ENCODE measurements around the gene KLHL2.
"Not testable (repeated sequence)": the region's sequence is repeated elsewhere in the genome, so short reads cannot be mapped to it uniquely, and the experiment has no call there.

KLHL2 gene

DNA sequence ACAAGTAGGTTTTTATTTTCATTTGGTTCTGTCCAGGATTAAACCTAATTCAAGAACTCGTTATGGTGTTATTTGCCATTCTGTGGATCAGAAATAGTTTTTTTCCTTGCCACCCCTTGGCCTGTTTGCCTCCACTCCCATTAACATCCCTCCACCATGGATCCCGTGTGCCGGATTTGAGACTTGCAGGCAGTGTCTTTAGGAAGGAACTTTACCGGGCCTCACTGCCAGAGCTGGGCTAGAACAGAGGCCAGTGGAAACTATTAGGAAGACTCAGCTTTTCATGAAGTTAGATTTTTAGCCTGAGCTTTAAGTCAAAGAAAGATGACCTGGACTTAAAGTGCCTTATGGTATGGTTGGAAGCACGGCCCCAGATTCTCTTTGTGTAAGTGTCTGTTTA is 2.4 kb downstream of the KLHL2 start:
- intact Hi-C loops (cut with micrococcal nuclease), result loop anchor here (5.0 kb wide), 1 partner anchor 77 kb away; no protein-coding TSS in a partner anchor
- no peaks in the 10 kb centered on the region for H3K27me3 Mint-ChIP-seq
- H3K4me3 Mint-ChIP-seq, result no peak overlapping the region
- H3K9me3 Mint-ChIP-seq, result no peaks in the 10 kb centered on the region
- no peak overlapping the region for H3K27ac Mint-ChIP-seq
- H3K4me1 Mint-ChIP-seq (ENCODE audit: low read depth), result peaks cover 68% of the 10 kb centered on the region
- no peaks in the 10 kb centered on the region for H3K36me3 Mint-ChIP-seq (ENCODE audit: low read depth)

GRCh38 chr4:165210566-165210965 is 3.2 kb downstream of the KLHL2 start:
- intact Hi-C loops (cut with micrococcal nuclease), result no loop called here
- peaks cover 61% of the 10 kb centered on the region for H3K4me1 Mint-ChIP-seq (ENCODE audit: low read depth)
- H3K9me3 Mint-ChIP-seq, result no peaks in the 10 kb centered on the region
- H3K4me3 Mint-ChIP-seq, result no peak overlapping the region
- H3K27ac Mint-ChIP-seq, result no peak overlapping the region
- H3K27me3 Mint-ChIP-seq, result no peaks in the 10 kb centered on the region
- no peaks in the 10 kb centered on the region for H3K36me3 Mint-ChIP-seq (ENCODE audit: low read depth)

- H3K4me1 Mint-ChIP-seq (ENCODE audit: low read depth), result peaks cover 57% of the 10 kb centered on the region
These were observed 5.3 kb downstream of the KLHL2 start for GRCh38 chr4:165212647-165213046.

DNA sequence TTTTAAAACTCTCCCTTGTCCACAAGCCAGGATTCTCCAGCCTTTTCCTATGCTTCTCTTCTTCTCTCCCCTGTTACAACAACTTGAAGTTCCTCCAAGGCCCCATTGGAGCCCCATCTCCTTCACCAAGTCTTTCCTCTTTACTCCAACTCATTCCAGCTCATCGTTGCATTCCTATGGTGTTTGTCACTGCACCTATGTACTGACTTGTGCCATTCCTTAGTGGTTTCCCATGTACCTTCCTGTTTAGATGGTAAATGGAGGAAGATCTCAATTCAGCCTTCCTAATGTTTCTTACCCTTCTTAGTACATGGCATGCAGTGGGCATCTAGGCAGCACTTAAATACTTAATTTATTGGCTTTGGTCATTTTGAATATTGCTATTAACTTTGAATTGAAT is 6.0 kb downstream of the KLHL2 start:
- intact Hi-C loops (cut with micrococcal nuclease); H3K9me3 Mint-ChIP-seq; H3K27ac Mint-ChIP-seq; H3K27me3 Mint-ChIP-seq; H3K4me3 Mint-ChIP-seq: not testable (repeated sequence)
- peaks cover 10% of the 10 kb centered on the region for H3K36me3 Mint-ChIP-seq (ENCODE audit: low read depth)
- H3K4me1 Mint-ChIP-seq (ENCODE audit: low read depth), result peaks cover 65% of the 10 kb centered on the region

More at GRCh38 chr4:165212647-165213046, 5.3 kb downstream of the KLHL2 start:
- H3K36me3 Mint-ChIP-seq (ENCODE audit: low read depth); H3K4me3 Mint-ChIP-seq; H3K27ac Mint-ChIP-seq; H3K27me3 Mint-ChIP-seq; H3K9me3 Mint-ChIP-seq; intact Hi-C loops (cut with micrococcal nuclease): not testable (repeated sequence)

- peak overlapping the region; percentile 41 for H3K27ac Mint-ChIP-seq
- peaks cover 14% of the 10 kb centered on the region for H3K36me3 Mint-ChIP-seq (ENCODE audit: low read depth)
- H3K9me3 Mint-ChIP-seq; H3K27me3 Mint-ChIP-seq; H3K4me3 Mint-ChIP-seq; intact Hi-C loops (cut with micrococcal nuclease): not testable (repeated sequence)
- H3K4me1 Mint-ChIP-seq (ENCODE audit: low read depth), result peaks cover 62% of the 10 kb centered on the region
These were observed 6.8 kb downstream of the KLHL2 start for GRCh38 chr4:165213991-165214709.

- H3K27ac Mint-ChIP-seq; H3K4me3 Mint-ChIP-seq; H3K9me3 Mint-ChIP-seq; H3K27me3 Mint-ChIP-seq; intact Hi-C loops (cut with micrococcal nuclease): not testable (repeated sequence)
- Mint-ChIP-seq H3K36me3 (ENCODE audit: low read depth) (peaks cover 14% of the 10 kb centered on the region), H3K4me1 (ENCODE audit: low read depth) (peaks cover 54% of the 10 kb centered on the region)
These were observed 7.8 kb downstream of the KLHL2 start for GRCh38 chr4:165215034-165215751.

GRCh38 chr4:165215761-165216487 is 8.6 kb downstream of the KLHL2 start:
- H3K27me3 Mint-ChIP-seq, H3K4me3 Mint-ChIP-seq: not testable (repeated sequence)

GRCh38 chr4:165217325-165217724 is 10.0 kb downstream of the KLHL2 start:
- intact Hi-C loops (cut with micrococcal nuclease), result no loop called here
- peaks cover 28% of the 10 kb centered on the region for H3K36me3 Mint-ChIP-seq (ENCODE audit: low read depth)
- no peak overlapping the region for H3K4me3 Mint-ChIP-seq
- no peak overlapping the region for H3K27ac Mint-ChIP-seq
- peaks cover 58% of the 10 kb centered on the region for H3K4me1 Mint-ChIP-seq (ENCODE audit: low read depth)
- H3K9me3 Mint-ChIP-seq, result no peaks in the 10 kb centered on the region
- H3K27me3 Mint-ChIP-seq, result no peaks in the 10 kb centered on the region

More at GRCh38 chr4:165215761-165216487, 8.6 kb downstream of the KLHL2 start:
- H3K36me3 Mint-ChIP-seq (ENCODE audit: low read depth), result peaks cover 15% of the 10 kb centered on the region
- peaks cover 46% of the 10 kb centered on the region for H3K4me1 Mint-ChIP-seq (ENCODE audit: low read depth)
- H3K9me3 Mint-ChIP-seq; H3K27ac Mint-ChIP-seq; intact Hi-C loops (cut with micrococcal nuclease): not testable (repeated sequence)

GRCh38 chr4:165221306-165221705 is 13.9 kb downstream of the KLHL2 start:
- H3K9me3 Mint-ChIP-seq; intact Hi-C loops (cut with micrococcal nuclease); H3K4me3 Mint-ChIP-seq; H3K27me3 Mint-ChIP-seq: not testable (repeated sequence)
- peaks cover 46% of the 10 kb centered on the region for H3K36me3 Mint-ChIP-seq (ENCODE audit: low read depth)
- H3K27ac Mint-ChIP-seq, result peak overlapping the region; percentile 18
- peaks cover 48% of the 10 kb centered on the region for H3K4me1 Mint-ChIP-seq (ENCODE audit: low read depth)

DNA sequence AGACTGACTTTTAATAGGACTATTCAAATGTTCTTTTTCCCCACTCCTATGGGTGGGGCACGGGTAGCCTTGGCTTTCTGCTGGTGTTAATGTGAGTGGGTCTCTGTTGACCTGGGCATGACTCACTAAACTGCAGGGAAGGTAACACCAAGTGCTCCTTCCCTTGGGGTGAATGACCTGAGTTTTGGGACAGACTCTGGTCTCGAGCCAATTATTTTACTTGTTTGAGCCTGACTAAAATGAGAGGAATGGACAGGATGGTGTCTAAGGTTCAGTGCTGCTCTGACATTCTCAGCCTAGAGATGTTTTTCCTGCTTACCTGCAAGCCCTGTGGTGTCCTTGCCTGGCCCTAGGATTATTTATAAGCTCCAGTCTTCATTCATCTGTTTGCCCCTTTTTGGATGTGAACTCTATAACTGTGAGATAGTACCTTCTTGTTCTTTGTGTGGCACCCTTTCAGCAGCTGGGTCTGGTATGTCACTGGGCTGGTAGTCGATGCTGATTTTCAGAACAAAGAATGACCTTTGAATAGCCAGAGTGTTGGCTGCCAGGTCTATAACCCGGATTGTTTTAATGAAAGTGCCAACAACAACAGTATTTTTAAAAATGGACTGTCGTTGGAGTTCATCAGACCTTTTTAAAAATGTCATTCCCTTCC is 14.8 kb downstream of the KLHL2 start:
- H3K27ac Mint-ChIP-seq, result peak overlapping the region; percentile 72
- peaks cover 50% of the 10 kb centered on the region for H3K36me3 Mint-ChIP-seq (ENCODE audit: low read depth)
- H3K27me3 Mint-ChIP-seq; H3K9me3 Mint-ChIP-seq; H3K4me3 Mint-ChIP-seq; intact Hi-C loops (cut with micrococcal nuclease): not testable (repeated sequence)
- peaks cover 43% of the 10 kb centered on the region for H3K4me1 Mint-ChIP-seq (ENCODE audit: low read depth)

DNA sequence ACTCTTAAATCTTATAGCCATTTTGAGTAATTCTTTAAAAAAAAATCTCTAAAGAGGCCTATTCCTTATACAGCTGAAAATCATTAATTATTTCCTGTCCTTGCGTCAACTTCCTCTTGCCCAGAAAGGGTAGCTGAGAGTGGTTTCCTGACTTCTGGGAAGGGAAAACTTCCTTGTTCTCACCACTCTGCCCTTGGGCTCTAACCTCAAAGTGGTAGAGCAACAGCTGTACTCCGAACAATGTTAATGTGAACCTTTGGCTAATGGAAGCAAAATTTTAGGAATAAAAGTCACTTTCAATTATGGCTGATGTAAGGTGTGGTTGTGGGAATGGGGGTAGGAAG is 15.3 kb downstream of the KLHL2 start:
- no peaks in the 10 kb centered on the region for H3K27me3 Mint-ChIP-seq
- peak overlapping the region; percentile 72 for H3K27ac Mint-ChIP-seq
- intact Hi-C loops (cut with micrococcal nuclease), result no loop called here
- H3K4me3 Mint-ChIP-seq, result no peak overlapping the region
- H3K9me3 Mint-ChIP-seq, result no peaks in the 10 kb centered on the region
- peaks cover 53% of the 10 kb centered on the region for H3K36me3 Mint-ChIP-seq (ENCODE audit: low read depth)
- H3K4me1 Mint-ChIP-seq (ENCODE audit: low read depth), result peaks cover 38% of the 10 kb centered on the region

DNA sequence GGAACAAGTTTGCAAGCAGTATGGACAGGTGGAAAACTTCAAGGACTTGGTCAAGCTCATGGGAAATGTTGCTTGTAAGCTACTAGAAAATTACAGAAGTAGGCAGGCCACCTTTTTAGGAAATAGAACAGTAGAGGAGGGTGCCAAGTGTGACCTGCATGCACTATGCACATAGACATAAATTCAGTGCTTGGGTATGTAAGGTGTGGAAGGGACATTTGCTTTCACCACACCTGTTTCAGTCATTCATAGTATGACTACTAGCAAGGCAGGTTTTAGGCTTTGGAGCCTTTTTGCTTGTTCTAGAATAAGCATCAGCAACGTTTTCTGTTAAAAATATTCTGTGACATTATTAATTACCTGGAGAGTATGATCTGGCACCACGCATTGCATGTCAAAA is 20.0 kb downstream of the KLHL2 start:
- H3K27me3 Mint-ChIP-seq; H3K27ac Mint-ChIP-seq; intact Hi-C loops (cut with micrococcal nuclease); H3K9me3 Mint-ChIP-seq; H3K4me3 Mint-ChIP-seq: not testable (repeated sequence)
- H3K4me1 Mint-ChIP-seq (ENCODE audit: low read depth), result peaks cover 20% of the 10 kb centered on the region
- peaks cover 65% of the 10 kb centered on the region for H3K36me3 Mint-ChIP-seq (ENCODE audit: low read depth)

DNA sequence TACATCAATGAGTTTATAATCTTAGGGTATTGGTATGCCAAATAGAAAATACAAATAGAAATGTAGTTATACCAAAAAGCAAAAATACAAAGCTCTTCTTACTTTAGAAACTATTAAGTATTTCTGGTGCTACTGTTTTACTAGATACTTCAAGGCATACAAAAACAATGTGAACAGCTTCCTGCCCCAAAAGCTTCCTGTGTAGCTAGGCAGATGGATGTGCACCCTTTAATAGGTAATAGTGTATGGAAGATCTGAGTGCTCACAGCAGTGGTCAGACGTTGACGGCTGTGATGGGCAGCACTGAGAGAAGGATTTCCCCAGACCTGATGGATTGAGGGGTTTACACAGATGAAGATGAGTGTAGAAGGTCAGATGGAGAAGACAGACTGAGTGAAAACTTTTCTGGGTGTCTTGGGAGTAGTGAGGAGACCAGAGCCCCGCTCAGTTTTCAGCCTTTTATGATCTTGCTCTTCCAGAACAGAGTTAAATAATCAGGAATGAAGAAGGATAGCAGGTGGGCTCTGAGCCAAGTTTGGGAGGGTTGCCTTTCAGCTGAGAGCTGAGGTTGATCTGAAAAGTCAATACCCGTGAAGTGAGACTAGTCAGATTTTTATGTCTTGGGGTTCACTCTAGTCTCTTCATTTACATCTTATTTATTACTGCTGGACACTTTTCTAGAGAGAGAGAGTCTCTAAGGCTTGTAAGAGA is 22.3 kb downstream of the KLHL2 start:
- H3K4me1 Mint-ChIP-seq (ENCODE audit: low read depth), result peaks cover 17% of the 10 kb centered on the region
- peaks cover 51% of the 10 kb centered on the region for H3K36me3 Mint-ChIP-seq (ENCODE audit: low read depth)
- H3K9me3 Mint-ChIP-seq; H3K4me3 Mint-ChIP-seq; H3K27me3 Mint-ChIP-seq; intact Hi-C loops (cut with micrococcal nuclease): not testable (repeated sequence)
- H3K27ac Mint-ChIP-seq, result peak overlapping the region; percentile 64

Measured in dendritic cell treated with granulocyte-macrophage colony-stimulating factor and Interleukin-4, amounts not matched to agents 40 ng/mL and 50 ng/mL, for 4 days (primary cell).